Measurements from ENCODE around the gene SMG5. TPM values are rescaled to one million over a fixed set of nuclear protein-coding genes. Genes with fewer than 3 reads are reported as not detected.

SMG5 gene
- total and polyA plus RNA-seq, 2 experiments from 2014 or later, result 25.9 to 118 TPM

GRCh38 chr1:156305215-156305614, 22.6 kb upstream of the SMG5 start (continued):
- TF ChIP-seq ZNF462 (CRISPR knock-in tag; IDR thresholded peaks at IDR 0.05), result no peak
- no peak for TF ChIP-seq NANOG (IDR thresholded peaks at IDR 0.05; ENCODE audit: borderline replicate concordance)
- no peak for TF ChIP-seq ZNF331 (CRISPR knock-in tag; IDR thresholded peaks at IDR 0.05; ENCODE audit: low read depth)
- no peak for TF ChIP-seq POLR2AphosphoS5 (IDR thresholded peaks at IDR 0.05; ENCODE audit: low read depth)

- Histone ChIP-seq H3K27ac (ENCODE audit: low read depth) (0 out of 2 replicates have a peak overlapping the region, but pooled peaks have one; percentile 34), H2AFZ (no peak overlapping the region), H3F3A (replicated peaks; ENCODE audit: low read depth) (peaks cover 27% of the 10 kb centered on the region; the same call in 1 of the 2 replicates), H3K4me3 (no peak overlapping the region), H3K4me2 (no peak overlapping the region), H3K4me1 (ENCODE audit: insufficient read depth) (no peaks in the 10 kb centered on the region), H3K36me3 (ENCODE audit: insufficient read depth) (peaks cover 15% of the 10 kb centered on the region), H3K9me2 (ENCODE audit: insufficient read depth) (no peaks in the 10 kb centered on the region), H4K20me1 (replicated peaks; ENCODE audit: insufficient read depth) (peaks cover 13% of the 10 kb centered on the region), H3K27me3 (ENCODE audit: insufficient read depth) (no peaks in the 10 kb centered on the region), H3K79me2 (replicated peaks; ENCODE audit: insufficient read depth) (no peaks in the 10 kb centered on the region)
- ATAC-seq (no peak), DNase-seq (ENCODE audit: low spot score) (no peak)
- Mint-ChIP-seq H3K4me3 (no peak overlapping the region), H3K4me1 (no peaks in the 10 kb centered on the region), H3K27ac (peak overlapping the region; percentile 65; the same call in 1 of the 2 replicates), H3K27me3 (ENCODE audit: insufficient read depth, low read depth, poor library complexity) (peaks cover 10% of the 10 kb centered on the region), H3K36me3 (ENCODE audit: low read depth) (peaks cover 35% of the 10 kb centered on the region), H3K9me3 (no peaks in the 10 kb centered on the region)
- TF ChIP-seq CREB1 (CRISPR knock-in tag; IDR thresholded peaks at IDR 0.05; ENCODE audit: low read depth) (no peak), POLR2AphosphoS5 (IDR thresholded peaks at IDR 0.05; ENCODE audit: low read depth) (no peak), NANOG (IDR thresholded peaks at IDR 0.05; ENCODE audit: borderline replicate concordance) (no peak)
These were observed 20.6 kb upstream of the SMG5 start for GRCh38 chr1:156303241-156303640.

Data from GM23338 (cell line).